HG02623 (cell line): Measurements from ENCODE around the gene TSPAN11.
"Not testable (repeated sequence)": the region's sequence is repeated elsewhere in the genome, so short reads cannot be mapped to it uniquely, and the experiment has no call there.

Source experiments
- ATAC-seq: cut with Tn5 transposase; IDR thresholded peaks from one replicate; pipeline ENCODE4 v1.9.1; 2021; ENCODE audit warnings: moderate library complexity; ENCODE audit not compliant: unreplicated experiment

Gene TSPAN11

GRCh38 chr12:31017535-31017934 is 91.0 kb downstream of the TSPAN11 start:
- no peak for ATAC-seq

DNA sequence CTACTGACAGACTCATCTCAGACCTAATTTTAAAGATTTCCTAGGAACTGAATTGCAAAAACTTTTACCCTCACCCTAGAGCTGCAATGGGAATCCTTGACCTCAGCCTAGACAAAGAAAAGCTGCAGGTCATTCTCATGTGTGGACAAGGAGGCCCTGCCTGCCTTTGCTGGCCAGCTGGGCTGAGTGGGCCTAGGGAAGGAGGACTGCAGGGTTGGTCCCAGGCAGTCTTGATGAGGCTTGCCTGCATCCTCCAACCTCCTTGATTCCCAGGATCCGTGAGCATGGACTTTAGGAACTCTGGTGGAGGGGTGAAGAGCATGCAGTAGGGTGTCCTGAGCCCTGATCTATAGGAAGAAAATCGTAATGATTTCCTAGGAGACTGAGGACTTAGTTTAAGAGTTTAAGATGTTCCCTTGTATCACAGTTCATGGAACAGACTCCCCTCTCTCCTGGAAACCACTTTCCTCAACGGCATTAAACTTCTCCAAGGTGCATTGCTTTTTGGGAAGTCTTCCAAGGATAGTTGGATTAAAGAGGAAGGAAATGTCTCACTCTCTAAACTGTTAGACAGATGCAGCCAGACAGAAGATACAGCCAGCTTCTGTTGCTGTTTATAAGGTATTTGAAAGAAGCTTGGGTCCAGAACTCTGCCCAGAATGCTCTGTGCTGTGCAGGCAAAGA is 91.7 kb downstream of the TSPAN11 start:
- ATAC-seq = no peak

DNA sequence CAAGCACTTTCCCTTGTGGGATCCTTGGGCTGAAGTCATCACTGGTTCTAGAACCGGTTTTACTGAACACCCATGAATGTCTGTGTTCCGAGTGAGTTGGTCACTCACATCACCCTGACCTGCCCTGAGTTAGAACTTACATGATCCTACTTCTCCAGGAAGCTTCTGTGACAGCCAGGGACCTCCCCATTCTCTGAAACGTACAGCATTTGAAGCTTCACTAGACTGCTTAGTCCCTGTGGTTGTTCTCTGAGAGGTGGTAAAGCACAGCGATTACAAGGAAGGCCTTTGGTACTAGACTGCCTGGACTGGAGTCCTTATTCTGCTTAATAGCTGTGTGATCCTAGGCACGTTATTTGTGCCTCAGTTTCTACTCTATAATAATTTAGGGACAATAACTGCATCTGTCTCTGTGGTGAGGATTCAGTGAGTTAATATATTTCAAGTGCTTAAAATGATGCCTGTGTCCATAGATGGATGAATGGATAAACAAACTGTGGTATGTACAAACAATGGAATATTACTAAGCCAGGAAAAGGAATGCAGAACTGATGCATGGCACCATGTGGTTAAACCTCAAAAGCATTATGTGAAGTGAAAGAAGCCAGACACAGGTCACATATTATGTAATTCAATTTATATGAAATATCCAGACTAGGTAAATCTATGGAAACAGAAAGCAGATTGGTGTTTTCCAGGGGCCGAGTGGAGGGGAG is 92.4 kb downstream of the TSPAN11 start:
- ATAC-seq = no peak

DNA sequence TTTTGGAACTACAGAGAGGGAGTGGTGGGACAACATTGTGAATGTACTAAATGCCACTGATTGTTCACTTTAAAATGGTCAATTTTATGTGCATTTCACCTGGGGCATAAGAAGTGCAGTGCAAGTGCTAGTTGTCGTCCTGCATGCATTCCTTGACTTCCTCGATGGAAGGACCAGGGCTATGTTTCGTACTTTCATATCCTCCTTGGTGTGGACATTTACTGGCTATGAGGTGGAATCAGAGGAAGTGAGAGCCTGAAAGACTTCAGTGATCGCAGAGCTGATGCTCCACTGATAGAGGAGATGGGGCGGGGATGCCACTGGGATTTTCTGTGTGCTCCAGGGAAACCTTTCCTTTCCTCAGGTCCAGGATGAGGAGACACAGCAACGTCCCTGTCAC is 93.0 kb downstream of the TSPAN11 start:
- ATAC-seq = no peak

GRCh38 chr12:31019976-31020375 is 93.4 kb downstream of the TSPAN11 start:
- ATAC-seq = no peak

GRCh38 chr12:31020385-31021166 is 94.0 kb downstream of the TSPAN11 start:
- no peak for ATAC-seq

DNA sequence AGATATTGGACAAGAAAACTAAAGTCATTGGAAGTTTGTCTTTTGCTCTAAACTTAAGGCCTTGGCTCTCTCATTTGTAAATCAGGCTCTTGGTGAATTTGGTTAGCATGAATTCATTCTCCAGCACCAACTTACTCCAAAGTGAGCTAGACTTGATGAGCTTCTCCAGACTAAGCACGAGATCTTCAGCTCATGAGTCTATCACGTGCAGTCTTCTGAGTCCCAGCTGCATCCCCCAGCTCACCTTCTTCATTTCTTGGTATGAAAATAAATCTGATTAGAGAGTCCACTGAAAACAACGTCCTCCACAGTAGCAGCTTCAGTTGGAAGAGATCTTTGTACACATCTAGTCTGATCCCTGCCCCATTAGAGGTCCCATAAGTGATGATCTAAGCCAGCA is 94.6 kb downstream of the TSPAN11 start:
- no peak for ATAC-seq

- ATAC-seq = no peak
Measured at GRCh38 chr12:31021809-31022494, 95.4 kb downstream of the TSPAN11 start.

DNA sequence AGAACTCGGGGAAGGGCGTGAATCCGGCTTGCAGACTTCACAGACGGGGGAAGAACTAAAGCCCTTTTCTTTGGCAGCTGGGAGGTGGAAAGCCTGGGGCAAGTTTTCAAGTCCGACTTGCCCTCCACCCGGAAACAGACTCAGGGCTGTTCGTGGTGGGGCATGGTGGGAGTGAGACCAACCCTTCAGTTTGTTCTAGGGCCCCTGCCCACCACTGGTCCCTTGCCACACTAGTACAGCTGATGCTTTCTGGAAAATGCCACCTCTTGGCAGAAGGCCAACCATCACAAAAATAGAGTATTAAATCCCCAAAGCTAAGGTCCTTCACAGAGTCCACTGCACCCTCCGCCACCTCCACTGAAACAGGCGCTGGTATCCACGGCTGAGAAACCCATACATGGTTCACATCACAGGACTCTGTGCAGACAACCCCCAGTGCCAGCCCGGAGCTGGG is 96.8 kb downstream of the TSPAN11 start:
- no peak for ATAC-seq

GRCh38 chr12:31026202-31026601 is 99.7 kb downstream of the TSPAN11 start:
- no peak for ATAC-seq

DNA sequence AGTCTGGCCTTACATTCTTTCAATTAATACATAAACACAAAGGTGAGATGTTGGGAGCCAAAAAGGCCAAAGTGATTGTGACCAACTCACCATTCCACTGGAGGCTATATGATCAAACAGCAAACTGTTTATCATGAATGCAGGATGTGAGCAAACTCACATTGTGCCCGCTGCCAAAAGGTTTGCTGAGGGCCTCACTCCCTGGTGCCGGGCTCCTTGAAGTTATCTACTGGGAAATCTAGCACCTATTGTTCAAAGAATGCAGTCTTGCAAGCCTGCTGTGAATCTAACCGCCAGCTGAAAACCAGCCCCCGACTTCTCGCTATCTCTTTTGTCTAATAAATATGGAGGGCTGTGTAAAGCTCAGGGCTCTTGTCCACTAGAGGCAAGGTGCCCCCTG is 100.5 kb downstream of the TSPAN11 start:
- ATAC-seq = not testable (repeated sequence)

DNA sequence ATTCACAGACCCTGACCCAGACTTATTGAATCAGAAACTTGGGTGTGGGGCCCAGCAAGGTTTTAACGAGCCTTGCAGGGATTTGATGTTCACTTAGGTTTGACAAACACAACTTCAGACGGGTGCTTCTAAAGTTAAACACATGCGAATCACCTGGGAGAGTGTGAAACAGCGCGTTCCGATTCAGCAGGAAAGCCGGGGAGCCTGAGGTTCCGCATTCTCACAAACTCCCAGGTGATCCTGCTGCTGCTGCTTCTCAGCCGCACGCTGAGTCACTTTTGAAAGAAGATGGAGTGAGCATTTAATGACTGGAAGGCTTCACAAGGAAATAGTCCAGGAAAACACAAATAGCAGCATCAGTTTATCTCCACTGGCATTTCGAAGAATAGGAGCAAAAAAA is 102.9 kb downstream of the TSPAN11 start:
- ATAC-seq = no peak

DNA sequence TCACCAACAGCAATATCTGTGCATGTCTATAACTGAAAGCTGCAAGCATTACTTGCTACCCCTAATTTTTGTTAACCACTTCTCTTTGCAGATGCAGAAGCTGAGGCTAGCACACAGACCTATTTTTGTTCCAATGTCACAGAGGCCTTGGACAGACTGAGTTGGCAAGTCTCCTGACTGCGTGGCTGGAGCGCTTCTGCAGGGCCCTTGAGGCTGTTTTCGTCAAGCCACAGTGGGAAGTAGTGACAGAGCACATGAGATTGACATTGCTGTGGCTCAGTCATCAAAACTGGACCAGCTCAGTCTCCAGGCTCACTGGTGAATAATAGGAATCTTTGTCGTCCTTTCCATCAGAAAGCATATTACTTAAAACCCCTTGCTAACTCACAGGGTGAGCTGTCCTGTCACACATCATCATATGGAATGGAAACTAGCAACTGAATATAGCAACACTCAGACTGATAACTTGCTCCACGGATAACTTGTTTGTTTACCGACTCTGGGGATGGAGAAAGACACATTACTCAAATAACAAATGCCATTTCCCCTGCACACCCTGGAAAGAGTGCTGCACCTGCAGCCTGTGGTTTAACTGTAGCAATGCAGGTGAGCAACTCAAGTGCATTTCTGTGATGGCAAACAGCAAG is 103.5 kb downstream of the TSPAN11 start:
- ATAC-seq = no peak

- ATAC-seq = no peak
Measured at GRCh38 chr12:31031951-31032335, 105.4 kb downstream of the TSPAN11 start.

DNA sequence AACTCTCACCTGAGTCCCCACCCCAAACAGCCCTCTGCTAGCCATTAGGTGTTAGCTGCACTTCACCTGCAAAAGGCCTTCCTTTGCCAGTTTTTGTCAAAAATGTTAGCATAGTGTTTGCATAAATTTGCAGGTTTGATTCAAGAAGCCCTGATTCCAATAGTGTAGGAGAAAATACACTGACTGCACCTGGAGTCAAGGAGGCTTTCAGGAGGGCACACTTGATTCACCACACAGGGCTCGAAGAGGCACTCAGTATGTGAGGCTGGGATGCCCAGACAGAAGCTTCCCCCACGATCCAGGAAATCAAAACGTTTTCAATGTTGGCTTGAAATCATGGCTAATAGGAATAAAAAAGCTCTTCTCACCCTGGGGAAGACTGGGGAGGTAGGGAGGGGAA is 106.6 kb downstream of the TSPAN11 start:
- no peak for ATAC-seq

DNA sequence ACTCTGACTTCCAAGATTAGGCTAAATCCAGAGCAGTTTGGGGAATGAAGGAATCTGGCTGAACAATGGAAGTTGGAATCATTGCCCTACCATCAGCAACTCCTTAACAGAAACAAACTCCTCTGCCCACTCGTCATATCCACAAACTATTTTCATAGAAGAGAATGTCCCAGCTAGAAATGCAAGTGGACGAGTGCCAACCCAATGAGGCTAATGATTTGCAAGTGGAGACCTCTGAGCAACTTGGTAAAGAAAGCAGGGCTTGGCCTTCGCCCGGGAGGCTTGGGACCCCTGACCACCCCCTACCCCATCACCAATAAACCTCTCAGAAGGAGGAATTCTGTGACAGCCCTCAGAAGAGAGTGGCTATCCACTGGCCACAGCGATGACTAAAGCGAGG is 107.1 kb downstream of the TSPAN11 start:
- ATAC-seq = no peak

DNA sequence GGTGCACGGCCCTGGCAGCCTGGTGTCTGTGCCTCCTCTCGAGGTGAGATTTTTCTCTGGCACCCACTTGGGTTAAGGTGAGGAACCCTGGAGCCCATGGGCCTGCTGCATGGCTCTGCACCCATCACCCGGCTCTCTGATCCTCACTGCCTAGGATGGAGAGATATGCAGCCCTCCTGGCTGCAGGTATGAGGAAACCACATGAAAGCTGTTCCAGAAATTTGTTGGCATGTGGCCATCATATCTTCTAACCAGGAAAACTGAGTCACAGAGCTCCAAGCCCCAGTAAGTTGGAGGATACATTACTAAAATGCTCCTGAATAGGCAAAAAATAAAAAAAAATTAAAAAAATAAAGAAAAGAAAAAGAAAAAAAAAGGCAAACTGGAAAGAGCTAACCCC is 107.8 kb downstream of the TSPAN11 start:
- ATAC-seq = no peak

- no peak for ATAC-seq
Measured at GRCh38 chr12:31035226-31035625, 108.7 kb downstream of the TSPAN11 start.

- no peak for ATAC-seq
Measured at GRCh38 chr12:31035967-31036665, 109.6 kb downstream of the TSPAN11 start.

DNA sequence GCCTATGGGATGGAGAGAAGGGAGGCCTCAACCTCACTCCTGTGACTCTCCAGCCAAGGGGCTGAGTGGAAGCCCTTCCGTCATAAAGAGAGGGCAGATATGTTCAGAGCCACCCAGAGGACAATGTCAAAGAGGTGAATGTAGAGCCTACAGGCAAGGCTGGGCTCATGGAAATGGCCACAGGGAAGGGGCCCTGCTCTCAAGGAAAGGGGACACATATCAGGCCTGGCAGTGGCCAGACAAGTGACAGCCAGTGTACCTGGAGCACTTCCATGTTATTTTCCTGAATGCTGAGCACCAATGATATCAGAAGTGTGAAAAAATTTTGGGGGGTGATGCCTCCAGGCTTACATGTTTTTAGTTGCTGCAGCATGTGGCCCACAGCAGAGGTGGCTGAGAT is 110.5 kb downstream of the TSPAN11 start:
- no peak for ATAC-seq
